Liver (tissue), 9 donors: ENCODE results near the gene AK5. TPM values are rescaled to one million over a fixed set of nuclear protein-coding genes. Genes with fewer than 3 reads are reported as not detected.

Experiments used
- DNase-seq: peaks from one replicate; pipeline ENCODE4 v3.0.0-alpha.2; 2017; ENCODE audit warnings: low spot score
- H3K27ac ChIP-seq, 2 donors: one replicate each; pipeline ENCODE4 v1.7.0; 2013; ENCODE audit warnings: inconsistent platforms in 2 of 2, low read length in 2 of 2, control low read depth in 1 of 2, low read depth in 1 of 2, mild to moderate bottlenecking in 1 of 2
- H3K27me3 ChIP-seq, 4 donors: one replicate each; pipeline versions ENCODE4 v1.6.1 to v1.7.0; 2013; ENCODE audit warnings: low read length in 3 of 4, inconsistent platforms in 1 of 4, mild to moderate bottlenecking in 1 of 4, moderate library complexity in 1 of 4; ENCODE audit not compliant: control insufficient read depth in 4 of 4, insufficient read depth in 4 of 4
- H3K36me3 ChIP-seq, 4 donors: one replicate each; pipeline versions ENCODE4 v1.6.1 to v1.7.0; 2013; ENCODE audit warnings: low read length in 3 of 4, mild to moderate bottlenecking in 3 of 4, low read depth in 1 of 4, moderate library complexity in 1 of 4; ENCODE audit not compliant: control insufficient read depth in 4 of 4, insufficient read depth in 3 of 4
- H3K4me1 ChIP-seq, 4 donors: one replicate each; pipeline versions ENCODE4 v1.6.1 to v1.7.0; 2013; ENCODE audit warnings: low read length in 3 of 4, mild to moderate bottlenecking in 3 of 4, moderate library complexity in 1 of 4; ENCODE audit not compliant: control insufficient read depth in 4 of 4, insufficient read depth in 4 of 4
- H3K4me3 ChIP-seq, 3 donors: one replicate each; pipeline versions ENCODE4 v1.6.1 to v1.7.0; 2013; ENCODE audit warnings: low read length in 3 of 3, control low read depth in 1 of 3, low read depth in 1 of 3, mild to moderate bottlenecking in 1 of 3
- H3K9ac ChIP-seq, 2 donors: one replicate each; pipeline ENCODE4 v1.7.0; 2013; ENCODE audit warnings: low read length in 2 of 2, mild to moderate bottlenecking in 2 of 2, moderate library complexity in 2 of 2, control low read depth in 1 of 2, low read depth in 1 of 2
- H3K9me3 ChIP-seq, 4 donors: one replicate each; pipeline versions ENCODE4 v1.6.1 to v1.7.0; 2013; ENCODE audit warnings: low read length in 3 of 4; ENCODE audit not compliant: control insufficient read depth in 4 of 4
- EGR1 ChIP-seq, 2 donors: IDR thresholded peaks; 2 replicates each; pipeline ENCODE4 v1.6.1; 2016 to 2018; ENCODE audit warnings: antibody characterized with exemption in 2 of 2, low read depth in 2 of 2
- FOXA1 ChIP-seq: IDR thresholded peaks from 2 replicates; pipeline ENCODE4 v1.6.1; 2016; ENCODE audit warnings: antibody characterized with exemption
- FOXA2 ChIP-seq: IDR thresholded peaks from 2 replicates; pipeline ENCODE4 v1.6.1; 2016; ENCODE audit warnings: antibody characterized with exemption
- GABPA ChIP-seq, 2 donors: IDR thresholded peaks in 1 of 2; conservative IDR thresholded peaks in 1 of 2; 2 replicates each; pipeline ENCODE4 v1.6.1; 2016; ENCODE audit warnings: antibody characterized with exemption in 2 of 2, mild to moderate bottlenecking in 1 of 2, moderate library complexity in 1 of 2
- HNF4A ChIP-seq, 2 donors: conservative IDR thresholded peaks; 2 replicates each; pipeline ENCODE4 v1.6.1; 2016; ENCODE audit warnings: antibody characterized with exemption in 2 of 2, mild to moderate bottlenecking in 2 of 2
- HNF4G ChIP-seq: IDR thresholded peaks from 2 replicates; pipeline ENCODE4 v1.6.1; 2016; ENCODE audit warnings: antibody characterized with exemption
- JUND ChIP-seq, 2 donors: IDR thresholded peaks; 2 replicates each; pipeline ENCODE4 v1.6.1; 2016; ENCODE audit warnings: antibody characterized with exemption in 2 of 2
- NR2F2 ChIP-seq: IDR thresholded peaks from 2 replicates; pipeline ENCODE4 v1.6.1; 2016; ENCODE audit warnings: antibody characterized with exemption
- RAD21 ChIP-seq, 2 donors: IDR thresholded peaks; 2 replicates each; pipeline ENCODE4 v1.6.1; 2016; ENCODE audit warnings: antibody characterized with exemption in 2 of 2, mild to moderate bottlenecking in 2 of 2
- REST ChIP-seq: IDR thresholded peaks from 2 replicates; pipeline ENCODE4 v1.6.1; 2016; ENCODE audit warnings: antibody characterized with exemption, mild to moderate bottlenecking
- RXRA ChIP-seq, 2 donors: IDR thresholded peaks; 2 replicates each; pipeline ENCODE4 v1.6.1; 2017 to 2018; ENCODE audit warnings: antibody characterized with exemption in 2 of 2, mild to moderate bottlenecking in 1 of 2
- SP1 ChIP-seq: IDR thresholded peaks from 2 replicates; pipeline ENCODE4 v1.6.1; 2018; ENCODE audit warnings: antibody characterized with exemption, mild to moderate bottlenecking
- TAF1 ChIP-seq: conservative IDR thresholded peaks from 2 replicates; pipeline ENCODE4 v1.6.1; 2016; ENCODE audit warnings: antibody characterized with exemption, mild to moderate bottlenecking
- YY1 ChIP-seq: IDR thresholded peaks from 2 replicates; pipeline ENCODE4 v1.6.1; 2016; ENCODE audit warnings: antibody characterized with exemption, mild to moderate bottlenecking
- ZBTB33 ChIP-seq: IDR thresholded peaks from 2 replicates; pipeline ENCODE4 v1.6.1; 2016; ENCODE audit warnings: antibody characterized with exemption
- whole genome bisulfite sequencing: extraction: QIAGEN DNeasy Blood & Tissue Kit; methylation state at CpG from one replicate; pipeline ENCODE4 v1.1.7; 2013; 5-methylcytosine and 5-hydroxymethylcytosine counted together
- polyA plus RNA-seq, 2 donors: library from polyadenylated mRNA; stranded (reverse) in 1 of 2; unstranded in 1 of 2; fragments of 200-250 nt in 1 of 2; fragments of >200 nt in 1 of 2; fragmentation: Nextera tagmentation in 1 of 2; extraction: Ambion mirVana in 1 of 2; gene quantifications; one replicate each; pipeline versions ENCODE4 v1.2.1 to v1.2.3, GENCODE V29; 2013 to 2015
- total RNA-seq, 2 donors: library from RNA; depleted of rRNA; stranded (reverse); fragments of >200 nt; gene quantifications; one replicate each; pipeline ENCODE4 v1.2.3, GENCODE V29; 2014
- TF ChIP-seq, protein P1 (sequence below): IDR thresholded peaks from 2 replicates; pipeline ENCODE4 v1.6.1; 2016; ENCODE audit warnings: antibody characterized with exemption
- TF ChIP-seq, protein P2 (sequence below): IDR thresholded peaks from 2 replicates; pipeline ENCODE4 v1.6.1; 2016; ENCODE audit warnings: antibody characterized with exemption
- donor health status: healthy.
- donor health status: healthy.
- donor health status: healthy.
- donor health status: healthy.
- donor health status: healthy.

AK5 gene
- total and polyA plus RNA-seq, 4 donors, result 0.12 to 0.33 (median 0.23) TPM

DNA sequence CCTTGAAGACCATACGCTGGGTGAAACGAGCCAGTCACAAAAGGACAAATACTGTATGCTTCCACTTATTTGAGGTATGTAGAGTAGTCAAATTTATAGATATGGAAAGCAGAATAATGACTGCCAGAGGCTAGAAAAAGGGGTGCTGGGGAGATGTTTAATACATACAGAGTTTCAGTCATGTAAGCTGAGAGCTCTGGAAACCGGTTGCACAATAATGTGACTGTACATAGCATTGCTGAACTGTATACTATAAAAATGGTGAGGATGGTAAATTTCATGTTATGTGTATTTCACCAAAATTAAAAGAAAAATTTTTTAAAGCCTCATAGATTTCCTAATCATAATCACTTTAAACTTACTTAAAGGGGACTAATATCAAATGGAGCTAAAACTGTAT lies 289.8 kb downstream of the AK5 start:
- H3K27me3 ChIP-seq, result no peaks in the 10 kb centered on the region
- DNase-seq, result no peak
- no peaks in the 10 kb centered on the region for H3K9me3 ChIP-seq
- TF ChIP-seq REST, result no peak
- H3K4me3 ChIP-seq, result no peak overlapping the region
- no peaks in the 10 kb centered on the region for H3K4me1 ChIP-seq
- WGBS, result over 99% methylated on average over 3 of the region's 3 CpGs
- H3K27ac ChIP-seq, result no peak overlapping the region
- H3K36me3 ChIP-seq, result peaks cover 0 to 36% (median 27%) of the 10 kb centered on the region in 4 donors
- no peak overlapping the region for H3K9ac ChIP-seq

- Histone ChIP-seq H3K36me3 (peaks cover 0 to 48% (median 31%) of the 10 kb centered on the region in 4 donors), H3K9me3 (no peaks in the 10 kb centered on the region), H3K9ac (no peak overlapping the region), H3K27ac (no peak overlapping the region), H3K4me1 (no peaks in the 10 kb centered on the region), H3K27me3 (no peaks in the 10 kb centered on the region), H3K4me3 (no peak overlapping the region)
- no peak for DNase-seq
- 94% methylated on average over 3 of the region's 3 CpGs for WGBS
- TF ChIP-seq, protein P1, sequence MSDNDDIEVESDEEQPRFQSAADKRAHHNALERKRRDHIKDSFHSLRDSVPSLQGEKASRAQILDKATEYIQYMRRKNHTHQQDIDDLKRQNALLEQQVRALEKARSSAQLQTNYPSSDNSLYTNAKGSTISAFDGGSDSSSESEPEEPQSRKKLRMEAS, result no peak
- no peak for TF ChIP-seq HNF4G
- no peak for TF ChIP-seq JUND (IDR thresholded peaks at IDR 0.05)
- no peak for TF ChIP-seq ZBTB33
- no peak for TF ChIP-seq RXRA (IDR thresholded peaks at IDR 0.05)
- no peak for TF ChIP-seq FOXA2
- no peak for TF ChIP-seq FOXA1
- no peak for TF ChIP-seq EGR1 (IDR thresholded peaks at IDR 0.05; ENCODE audit: low read depth in 2 of 2)
- TF ChIP-seq TAF1, result no peak
- TF ChIP-seq NR2F2, result no peak
- no peak for TF ChIP-seq RAD21 (IDR thresholded peaks at IDR 0.05)
- TF ChIP-seq HNF4A (conservative IDR thresholded peaks at IDR 0.05), result no peak
- no peak for TF ChIP-seq REST
- TF ChIP-seq, protein P2, sequence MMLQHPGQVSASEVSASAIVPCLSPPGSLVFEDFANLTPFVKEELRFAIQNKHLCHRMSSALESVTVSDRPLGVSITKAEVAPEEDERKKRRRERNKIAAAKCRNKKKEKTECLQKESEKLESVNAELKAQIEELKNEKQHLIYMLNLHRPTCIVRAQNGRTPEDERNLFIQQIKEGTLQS, result no peak
- TF ChIP-seq SP1, result no peak
- TF ChIP-seq YY1, result no peak
- TF ChIP-seq GABPA (IDR thresholded peaks at IDR 0.05 in 1 of 2, conservative IDR thresholded peaks at IDR 0.05 in 1 of 2), result no peak
These were observed 297.7 kb downstream of the AK5 start for GRCh38 chr1:77579547-77579946.
